Naive thymus-derived CD4-positive, alpha-beta T cell (primary cell): ENCODE measurements around the gene GOT1. TPM values are rescaled to one million over a fixed set of nuclear protein-coding genes. Genes with fewer than 3 reads are reported as not detected.

Source experiments
- ATAC-seq: fragments of 150-1000 bp; cut with Tn5 transposase; 2 replicates; pipeline ENCODE4 v1.10.0; 2021; ENCODE audit warnings: mild to moderate bottlenecking, moderate library complexity
- CTCF ChIA-PET: fragments of 350-600 bp; sonication (Branson Sonifier 250); formaldehyde crosslinking; loops from one replicate; lab custom pipeline; 2021; ENCODE audit warnings: antibody characterized with exemption; lab: Charles Lee
- POLR2A ChIA-PET: fragments of 350-600 bp; sonication (Branson Sonifier 250); formaldehyde crosslinking; loops from one replicate; lab custom pipeline; 2021; ENCODE audit warnings: antibody characterized with exemption, inconsistent platforms; lab: Charles Lee
- DNase-seq, 9 donors: peaks; one replicate each; pipeline versions ENCODE4 v3.0.0 to v3.0.0-alpha.2; 2020 to 2022; ENCODE audit warnings: mixed read lengths in 1 of 9
- H3K27ac ChIP-seq: one replicate; pipeline ENCODE4 v1.7.0; 2013; ENCODE audit warnings: mild to moderate bottlenecking, low read depth, low read length, moderate library complexity
- H3K27me3 ChIP-seq, 2 donors: one replicate each; pipeline ENCODE4 v1.7.0; 2013; ENCODE audit warnings: low read length in 2 of 2, mild to moderate bottlenecking in 2 of 2, moderate library complexity in 2 of 2; ENCODE audit not compliant: control insufficient read depth in 2 of 2, insufficient read depth in 2 of 2
- H3K36me3 ChIP-seq, 3 experiments: 1 replicate in 2 of 3; 2 replicates in 1 of 3; pipeline ENCODE4 v1.7.0; 2013; ENCODE audit warnings: low read length in 3 of 3, mild to moderate bottlenecking in 3 of 3, moderate library complexity in 1 of 3; ENCODE audit not compliant: insufficient read depth in 3 of 3, control insufficient read depth in 2 of 3
- H3K4me1 ChIP-seq, 2 donors: one replicate each; pipeline ENCODE4 v1.7.0; 2013; ENCODE audit warnings: low read length in 2 of 2, mild to moderate bottlenecking in 2 of 2, moderate library complexity in 1 of 2; ENCODE audit not compliant: control insufficient read depth in 2 of 2, insufficient read depth in 2 of 2
- H3K4me3 ChIP-seq: 2 replicates; pipeline ENCODE4 v1.7.0; 2013; ENCODE audit warnings: mild to moderate bottlenecking, low read length
- H3K9me3 ChIP-seq, 3 experiments: 1 replicate in 2 of 3; 2 replicates in 1 of 3; pipeline ENCODE4 v1.7.0; 2013; ENCODE audit warnings: low read length in 3 of 3; ENCODE audit not compliant: control insufficient read depth in 2 of 3
- H3K27ac Mint-ChIP-seq, 9 donors: one replicate each; pipeline ENCODE4 v1.8.0; 2020 to 2022; ENCODE audit warnings: mixed read lengths in 9 of 9, mild to moderate bottlenecking in 8 of 9, moderate library complexity in 5 of 9, inconsistent platforms in 2 of 9
- H3K27me3 Mint-ChIP-seq, 5 donors: one replicate each; pipeline ENCODE4 v1.8.0; 2021 to 2022; ENCODE audit warnings: mixed read lengths in 5 of 5, mild to moderate bottlenecking in 1 of 5
- H3K36me3 Mint-ChIP-seq, 5 donors: one replicate each; pipeline ENCODE4 v1.8.0; 2020 to 2022; ENCODE audit warnings: mixed read lengths in 5 of 5, mild to moderate bottlenecking in 3 of 5, inconsistent platforms in 1 of 5
- H3K4me1 Mint-ChIP-seq, 7 donors: one replicate each; pipeline ENCODE4 v1.8.0; 2020 to 2022; ENCODE audit warnings: mixed read lengths in 7 of 7, mild to moderate bottlenecking in 3 of 7, inconsistent platforms in 1 of 7
- H3K4me3 Mint-ChIP-seq, 10 donors: one replicate each; pipeline ENCODE4 v1.8.0; 2020 to 2022; ENCODE audit warnings: mild to moderate bottlenecking in 10 of 10, mixed read lengths in 10 of 10, moderate library complexity in 6 of 10, inconsistent platforms in 2 of 10
- H3K9me3 Mint-ChIP-seq, 11 donors: one replicate each; pipeline ENCODE4 v1.8.0; 2020 to 2022; ENCODE audit warnings: mixed read lengths in 11 of 11, mild to moderate bottlenecking in 4 of 11, inconsistent platforms in 1 of 11, moderate library complexity in 1 of 11
- intact Hi-C, 2 donors: fragments of 100-400 bp; cut with micrococcal nuclease; formaldehyde crosslinking; loops; one replicate each; pipeline ENCODE4 v1.15.1; 2023
- polyA plus RNA-seq, 2 donors: library from polyadenylated mRNA; unstranded; fragments of 300-500 nt; fragmentation: Illumina TruSeq; gene quantifications; one replicate each; pipeline ENCODE4 v1.2.3, GENCODE V29; 2021
- total RNA-seq, 6 experiments: library from RNA in 5 of 6; stranded (reverse) in 5 of 6; gene quantifications; 1 replicate in 5 of 6; 2 replicates in 1 of 6; pipeline ENCODE4 v1.2.3 and lab custom pipeline; 2021 to 2026

GOT1 gene
- total and polyA plus RNA-seq, 7 experiments from 2014 or later = 8.0 to 22.2 (median 12.2) TPM

DNA sequence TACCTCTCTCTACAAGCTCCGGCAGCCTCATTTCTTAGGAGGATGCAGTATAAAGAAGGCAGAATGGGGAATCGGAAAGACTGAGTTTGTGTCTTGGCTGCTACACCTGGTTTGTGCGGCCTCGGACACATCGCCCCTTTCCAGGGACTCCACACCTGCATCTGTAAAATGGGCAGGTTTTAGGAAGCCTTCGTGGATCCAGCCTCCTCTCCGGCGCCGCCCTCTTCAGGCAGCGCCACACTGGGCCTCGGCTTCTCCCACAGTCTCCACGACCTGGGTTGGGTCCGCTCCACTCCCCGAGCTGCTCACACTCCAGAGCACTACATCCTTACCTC is 341 bp downstream of the GOT1 start:
- Mint-ChIP-seq H3K27me3 (no peaks in the 10 kb centered on the region), H3K9me3 (peaks cover 0 to 5% (median 0%) of the 10 kb centered on the region in 11 donors), H3K4me1 (peaks cover 19 to 53% (median 44%) of the 10 kb centered on the region in 7 donors), H3K36me3 (peaks cover 0 to 8% (median 2%) of the 10 kb centered on the region in 5 donors), H3K27ac (peak overlapping the region; percentile 55 to 97 (median 94)), H3K4me3 (peak overlapping the region; percentile 94 to 100 (median 98))
- POLR2A ChIA-PET = interaction anchor here (0.9 to 1.5 kb wide), 4 partner anchors 9 to 303 kb away, joined by 3 to 10 read pairs (median 4); partner anchors contain the start of gene SLC25A28
- Histone ChIP-seq H3K4me1 (peaks cover 5 to 9% of the 10 kb centered on the region in 2 donors), H3K4me3 (peak overlapping the region; percentile 81), H3K9me3 (no peaks in the 10 kb centered on the region), H3K27me3 (no peaks in the 10 kb centered on the region), H3K36me3 (peaks cover 0 to 13% (median 0%) of the 10 kb centered on the region in 3 experiments), H3K27ac (peak overlapping the region; percentile 76)
- CTCF ChIA-PET = interaction anchor here (0.8 kb wide), 1 partner anchor 281 kb away, joined by 3 read pairs; no protein-coding TSS in a partner anchor
- intact Hi-C loops = loop anchor here (1.0 to 10.0 kb wide), 11 partner anchors 37 to 1295 kb away; partner anchors contain the start of genes COX15 (in 2 of the 2), CUTC (in 2 of the 2), ENTPD7 (in 2 of the 2) and HPS1 (in 2 of the 2)
- ATAC-seq (peak; percentile 1), DNase-seq (no peak)

DNA sequence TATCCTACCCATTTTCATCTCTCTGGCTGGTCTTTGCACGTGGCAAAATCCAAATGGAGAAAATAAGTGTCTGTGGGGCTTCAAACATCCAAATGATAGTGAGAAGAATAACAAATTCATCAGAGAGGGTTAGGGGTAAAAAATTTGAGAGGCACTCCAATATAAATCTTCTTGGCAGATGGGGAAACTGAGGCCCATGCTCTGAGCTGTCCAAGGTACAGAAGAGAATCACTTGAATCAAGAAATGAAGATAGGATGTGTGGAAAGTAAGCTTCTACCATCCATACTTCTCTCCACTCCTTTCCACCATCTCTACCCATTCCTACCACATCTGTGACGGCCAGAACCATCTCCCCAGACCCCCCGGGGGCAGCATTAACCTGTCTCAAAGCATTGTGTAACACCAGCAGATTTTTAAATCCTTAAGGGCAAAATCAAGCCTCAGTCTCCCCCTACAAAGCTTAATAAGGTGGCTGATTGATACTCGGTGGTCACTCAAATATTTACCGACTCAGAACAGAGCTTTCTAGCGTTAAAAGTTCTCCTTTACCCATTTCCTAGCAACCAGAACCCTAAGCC is 818 bp downstream of the GOT1 start:
- Histone ChIP-seq H3K27ac (peak overlapping the region; percentile 76), H3K4me3 (peak overlapping the region; percentile 81)
- CTCF ChIA-PET = no interaction called here

DNA sequence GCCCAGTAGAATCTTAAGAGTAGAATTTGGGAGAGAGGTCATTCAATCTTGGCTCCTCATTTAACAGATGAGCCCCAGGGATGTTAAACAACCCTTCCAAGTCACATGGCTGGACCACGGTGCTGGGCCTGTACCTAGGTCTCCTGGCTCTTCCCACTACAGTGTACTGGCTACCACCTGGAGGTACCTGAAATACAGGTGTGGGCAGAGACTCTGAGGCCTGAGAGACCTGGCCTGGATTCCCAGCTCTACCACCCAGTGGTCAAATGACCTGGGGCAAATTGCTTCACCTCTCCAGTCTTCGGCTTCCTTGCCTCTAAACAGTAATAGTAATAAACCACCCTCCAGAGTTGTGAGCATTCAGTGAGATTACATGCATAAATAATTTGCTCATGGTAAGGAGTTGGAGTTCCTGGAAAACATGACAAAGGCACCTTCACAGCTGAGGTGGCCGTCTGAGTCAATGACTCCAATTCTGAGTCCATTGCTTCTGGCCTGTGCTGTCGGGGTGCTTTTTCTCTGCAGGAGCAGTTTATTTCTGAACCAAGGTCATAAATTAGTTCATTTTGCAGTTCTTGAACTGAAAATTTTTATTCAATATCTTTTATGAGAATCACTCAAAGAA is 2.7 kb downstream of the GOT1 start:
- H3K27me3 Mint-ChIP-seq = no peaks in the 10 kb centered on the region
- no peak overlapping the region for H3K4me3 Mint-ChIP-seq
- H3K9me3 Mint-ChIP-seq = peaks cover 0 to 5% (median 0%) of the 10 kb centered on the region in 11 donors
- Histone ChIP-seq H3K4me1 (peaks cover 5 to 9% of the 10 kb centered on the region in 2 donors), H3K4me3 (no peak overlapping the region), H3K27me3 (no peaks in the 10 kb centered on the region), H3K9me3 (no peaks in the 10 kb centered on the region), H3K27ac (no peak overlapping the region), H3K36me3 (peaks cover 0 to 16% (median 0%) of the 10 kb centered on the region in 3 experiments)
- H3K36me3 Mint-ChIP-seq = peaks cover under 1 to 13% (median 6%) of the 10 kb centered on the region in 5 donors
- H3K27ac Mint-ChIP-seq = peak overlapping the region in 1 of 9 donors; percentile 8
- intact Hi-C loops = no loop called here
- peaks cover 21 to 38% (median 32%) of the 10 kb centered on the region in 7 donors for H3K4me1 Mint-ChIP-seq
- ATAC-seq = no peak
- ChIA-PET POLR2A (no interaction called here), CTCF (no interaction called here)
- DNase-seq = no peak

More for the DNA sequence above, 818 bp downstream of the GOT1 start:
- Mint-ChIP-seq H3K27ac (peak overlapping the region; percentile 9 to 96 (median 92)), H3K27me3 (no peaks in the 10 kb centered on the region), H3K4me3 (peak overlapping the region; percentile 94 to 100 (median 98)), H3K9me3 (peaks cover 0 to 5% (median 0%) of the 10 kb centered on the region in 11 donors), H3K36me3 (peaks cover 0 to 13% (median 6%) of the 10 kb centered on the region in 5 donors), H3K4me1 (peaks cover 21 to 52% (median 42%) of the 10 kb centered on the region in 7 donors)
- POLR2A ChIA-PET = interaction anchor here (1.2 to 1.5 kb wide), 2 partner anchors 11 to 190 kb away, joined by 3 to 10 read pairs; partner anchors contain the start of gene SLC25A28
- Histone ChIP-seq H3K9me3 (no peaks in the 10 kb centered on the region), H3K4me1 (peaks cover 5 to 9% of the 10 kb centered on the region in 2 donors), H3K36me3 (peaks cover 0 to 17% (median 0%) of the 10 kb centered on the region in 3 experiments), H3K27me3 (no peaks in the 10 kb centered on the region)
- ATAC-seq (no peak), DNase-seq (no peak)
- intact Hi-C loops = loop anchor here (1.0 to 10.0 kb wide), 11 partner anchors 37 to 1295 kb away; partner anchors contain the start of genes COX15 (in 2 of the 2), CUTC (in 2 of the 2), ENTPD7 (in 2 of the 2) and HPS1 (in 2 of the 2)

DNA sequence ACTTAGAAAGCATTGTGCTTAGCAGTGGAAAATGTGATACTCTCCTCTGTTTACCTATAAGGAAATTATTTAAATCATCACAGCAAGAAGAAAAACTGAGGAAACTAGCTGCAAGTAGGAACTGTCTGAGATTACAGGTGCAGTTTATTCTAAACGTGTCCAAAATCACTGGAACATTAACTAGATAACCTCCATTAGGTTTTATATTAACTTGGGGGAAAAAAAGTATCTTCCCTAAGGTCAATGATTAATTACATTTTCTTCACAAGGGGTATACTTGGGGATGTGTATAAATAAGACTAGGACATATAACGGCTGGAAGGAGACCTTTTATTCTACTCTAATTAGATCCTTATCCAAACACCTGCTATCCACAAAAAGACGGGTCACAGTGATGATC is 3.7 kb downstream of the GOT1 start:
- Histone ChIP-seq H3K36me3 (peaks cover 0 to 16% (median 0%) of the 10 kb centered on the region in 3 experiments), H3K4me3 (no peak overlapping the region), H3K27ac (no peak overlapping the region), H3K27me3 (no peaks in the 10 kb centered on the region), H3K4me1 (peaks cover 5 to 9% of the 10 kb centered on the region in 2 donors), H3K9me3 (no peaks in the 10 kb centered on the region)
- Mint-ChIP-seq H3K27ac (no peak overlapping the region), H3K4me3 (no peak overlapping the region), H3K36me3 (peaks cover 3 to 14% (median 6%) of the 10 kb centered on the region in 5 donors), H3K27me3 (no peaks in the 10 kb centered on the region), H3K9me3 (peaks cover 0 to 5% (median 0%) of the 10 kb centered on the region in 11 donors), H3K4me1 (peaks cover 16 to 28% (median 24%) of the 10 kb centered on the region in 7 donors)
- CTCF ChIA-PET = interaction anchor here (0.8 kb wide), 2 partner anchors 9 to 15 kb away, joined by 3 read pairs; no protein-coding TSS in a partner anchor
- no peak for ATAC-seq
- intact Hi-C loops = no loop called here
- POLR2A ChIA-PET = interaction anchor here (1.2 kb wide), 1 partner anchor 194 kb away, joined by 3 read pairs; the partner anchor contains the start of gene SLC25A28
- no peak for DNase-seq

DNA sequence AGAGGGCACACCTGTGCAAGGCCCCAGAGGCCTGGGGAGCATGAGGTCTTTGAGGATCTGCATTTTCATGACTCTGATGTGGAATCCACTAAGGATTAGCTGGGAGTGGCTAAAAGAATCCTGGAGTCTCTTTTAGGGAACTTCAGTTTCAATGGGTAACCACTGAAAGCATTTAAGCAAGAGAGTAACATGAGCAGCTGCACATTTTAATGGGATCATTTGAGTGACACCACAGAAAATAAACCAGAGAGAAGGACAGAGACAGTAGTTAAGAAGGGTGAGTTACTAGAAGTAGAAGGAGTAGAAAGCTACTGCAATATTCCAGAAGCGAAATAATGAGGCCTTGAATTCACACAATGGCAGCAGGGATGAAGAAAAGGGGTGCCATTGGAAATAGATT is 5.2 kb downstream of the GOT1 start:
- ATAC-seq (no peak), DNase-seq (no peak)
- no peaks in the 10 kb centered on the region for H3K27me3 ChIP-seq
- Mint-ChIP-seq H3K4me3 (no peak overlapping the region), H3K27ac (peak overlapping the region in 1 of 9 donors; percentile 8), H3K27me3 (no peaks in the 10 kb centered on the region), H3K4me1 (peaks cover 10 to 19% (median 16%) of the 10 kb centered on the region in 7 donors), H3K9me3 (no peaks in the 10 kb centered on the region), H3K36me3 (peaks cover 1 to 23% (median 15%) of the 10 kb centered on the region in 5 donors)
- H3K36me3 ChIP-seq = peaks cover 0 to 26% (median 3%) of the 10 kb centered on the region in 3 experiments
- POLR2A ChIA-PET = no interaction called here
- peaks cover 5 to 9% of the 10 kb centered on the region in 2 donors for H3K4me1 ChIP-seq
- CTCF ChIA-PET = no interaction called here
- H3K4me3 ChIP-seq = no peak overlapping the region
- no peaks in the 10 kb centered on the region for H3K9me3 ChIP-seq
- intact Hi-C loops = no loop called here
- no peak overlapping the region for H3K27ac ChIP-seq

DNA sequence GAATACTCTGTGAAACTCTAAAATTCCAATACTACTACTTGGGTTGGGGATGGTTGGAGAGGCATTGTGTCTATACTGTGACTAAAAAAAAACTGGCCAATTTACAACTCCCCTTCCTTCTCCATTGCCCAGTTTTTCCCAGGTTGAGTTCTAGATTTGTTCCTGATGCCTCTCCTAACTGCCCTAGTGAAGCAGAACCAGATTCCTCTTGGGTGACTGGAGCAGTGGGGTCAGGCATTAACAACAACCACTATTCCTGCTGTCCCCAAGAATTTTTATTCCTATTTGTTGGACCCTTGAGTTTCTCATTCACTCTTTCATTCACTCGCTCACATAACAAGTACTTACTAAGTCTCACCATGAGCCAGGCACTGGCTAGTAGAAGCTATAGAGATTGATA is 5.8 kb downstream of the GOT1 start:
- no peaks in the 10 kb centered on the region for H3K27me3 Mint-ChIP-seq
- H3K4me3 ChIP-seq = no peak overlapping the region
- ATAC-seq (no peak), DNase-seq (no peak)
- H3K9me3 ChIP-seq = no peaks in the 10 kb centered on the region
- H3K36me3 Mint-ChIP-seq = peaks cover 4 to 27% (median 20%) of the 10 kb centered on the region in 5 donors
- peaks cover 6 to 16% (median 11%) of the 10 kb centered on the region in 7 donors for H3K4me1 Mint-ChIP-seq
- no peak overlapping the region for H3K27ac ChIP-seq
- H3K4me1 ChIP-seq = peaks cover 3 to 4% of the 10 kb centered on the region in 2 donors
- peak overlapping the region in 1 of 9 donors; percentile 8 for H3K27ac Mint-ChIP-seq
- ChIA-PET CTCF (no interaction called here), POLR2A (no interaction called here)
- H3K36me3 ChIP-seq = peaks cover 0 to 31% (median 3%) of the 10 kb centered on the region in 3 experiments
- intact Hi-C loops = no loop called here
- H3K9me3 Mint-ChIP-seq = no peaks in the 10 kb centered on the region
- H3K27me3 ChIP-seq = no peaks in the 10 kb centered on the region
- no peak overlapping the region for H3K4me3 Mint-ChIP-seq
